Caco-2 (cell line): ENCODE results near the gene CCNL2. TPM values are rescaled to one million over a fixed set of nuclear protein-coding genes. Genes with fewer than 3 reads are reported as not detected.

Experiments
- BruUV-seq: library from RNA; stranded (reverse); fragments of 400-500 nt; replicated peaks from 2 replicates; lab custom pipeline; 2021; lab: Mats Ljungman, UMichigan
- CTCF ChIA-PET: fragments of 300-600 bp; sonication (Branson Sonifier 250); formaldehyde crosslinking; loops from one replicate; lab custom pipeline; 2022; ENCODE audit warnings: antibody characterized with exemption; lab: Charles Lee
- POLR2A ChIA-PET: fragments of 300-600 bp; sonication (Branson Sonifier 250); formaldehyde crosslinking; loops from one replicate; lab custom pipeline; 2022; ENCODE audit warnings: antibody characterized with exemption; lab: Charles Lee
- DNase-seq, 2 experiments: peaks; one replicate each; pipeline versions ENCODE4 v3.0.0 to v3.0.0-alpha.2; 2020 to 2022
- H3K27me3 ChIP-seq: replicated peaks from 2 replicates; pipeline ENCODE4 v1.6.0; 2011; ENCODE audit warnings: low read length; ENCODE audit not compliant: control insufficient read depth, insufficient read depth
- H3K36me3 ChIP-seq: 2 replicates; pipeline ENCODE4 v1.5.1; 2011; ENCODE audit warnings: low read length; ENCODE audit not compliant: control insufficient read depth, insufficient read depth
- H3K4me1 ChIP-seq: fragments of 250-450 bp; sonication (Bioruptor Pico); 2 replicates; pipeline ENCODE4 v1.5.1; 2020; ENCODE audit warnings: mild to moderate bottlenecking
- H3K4me3 ChIP-seq: 2 replicates; pipeline ENCODE4 v1.5.1; 2011; ENCODE audit warnings: low read depth, mild to moderate bottlenecking, control low read depth, low read length
- H3K9me3 ChIP-seq: fragments of 250-450 bp; sonication (Bioruptor Pico); 2 replicates; pipeline ENCODE4 v1.5.1; 2020; ENCODE audit warnings: mild to moderate bottlenecking, moderate library complexity
- H3K27ac Mint-ChIP-seq: one replicate; pipeline ENCODE4 v1.8.0; 2022; ENCODE audit warnings: mixed read lengths; ENCODE audit not compliant: unreplicated experiment
- H3K27me3 Mint-ChIP-seq: one replicate; pipeline ENCODE4 v1.8.0; 2022; ENCODE audit warnings: mixed read lengths; ENCODE audit not compliant: insufficient read depth, unreplicated experiment
- H3K36me3 Mint-ChIP-seq: one replicate; pipeline ENCODE4 v1.8.0; 2022; ENCODE audit warnings: mild to moderate bottlenecking, mixed read lengths; ENCODE audit not compliant: insufficient read depth, unreplicated experiment
- H3K4me1 Mint-ChIP-seq: one replicate; pipeline ENCODE4 v1.8.0; 2022; ENCODE audit warnings: low read depth, mixed read lengths; ENCODE audit not compliant: unreplicated experiment
- H3K4me3 Mint-ChIP-seq: one replicate; pipeline ENCODE4 v1.8.0; 2022; ENCODE audit warnings: mild to moderate bottlenecking, moderate library complexity, mixed read lengths; ENCODE audit not compliant: unreplicated experiment
- H3K9me3 Mint-ChIP-seq: one replicate; pipeline ENCODE4 v1.8.0; 2022; ENCODE audit warnings: mixed read lengths; ENCODE audit not compliant: unreplicated experiment
- CTCF ChIP-seq, 2 experiments: fragments of 200-600 bp in 1 of 2; IDR thresholded peaks; 1 replicate in 1 of 2; 2 replicates in 1 of 2; pipeline versions ENCODE4 v1.5.1 to v1.8.0; 2011 to 2022; ENCODE audit warnings: antibody characterized with exemption in 1 of 2, control low read depth in 1 of 2, inconsistent platforms in 1 of 2, low read depth in 1 of 2, low read length in 1 of 2, mild to moderate bottlenecking in 1 of 2, moderate library complexity in 1 of 2; ENCODE audit not compliant: insufficient read depth in 1 of 2, severe bottlenecking in 1 of 2, unreplicated experiment in 1 of 2
- intact Hi-C: fragments of 100-400 bp; cut with micrococcal nuclease; formaldehyde crosslinking; loops from one replicate; pipeline ENCODE4 v1.10.0; 2022; ENCODE audit not compliant: unreplicated experiment
- total RNA-seq: library from RNA; stranded (reverse); gene quantifications from 2 replicates; pipeline ENCODE4 v1.2.3, GENCODE V29; 2022

Gene CCNL2
- total RNA-seq, 1 experiment from 2014 or later: 147 TPM

DNA sequence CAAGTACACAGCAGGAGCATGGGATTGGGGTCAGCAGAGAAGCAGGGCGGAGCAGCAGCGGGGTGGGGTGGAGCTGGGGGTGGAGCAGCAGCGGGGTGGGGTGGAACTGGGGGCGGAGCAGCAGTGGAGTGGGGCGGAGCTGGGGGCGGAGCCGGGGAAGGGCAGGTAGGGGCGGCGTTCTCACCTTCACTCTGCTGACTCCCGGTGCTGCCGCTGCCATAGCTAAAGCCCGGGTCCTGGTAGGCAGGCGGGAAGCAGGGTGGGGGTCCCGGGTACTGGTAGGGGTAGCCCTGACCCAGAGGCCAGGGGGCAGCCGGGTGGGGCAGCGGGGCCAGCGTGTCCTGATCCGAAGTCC lies 61.4 kb downstream of the CCNL2 start:
- ChIA-PET CTCF (no interaction called here), POLR2A (no interaction called here)
- Histone ChIP-seq H3K4me1 (no peaks in the 10 kb centered on the region), H3K9me3 (no peaks in the 10 kb centered on the region), H3K4me3 (no peak overlapping the region), H3K36me3 (no peaks in the 10 kb centered on the region; the same call in 1 of the 2 replicates), H3K27me3 (no peaks in the 10 kb centered on the region)
- no peak for DNase-seq
- peaks cover 40% of the 10 kb centered on the region for H3K36me3 Mint-ChIP-seq
- no peak for TF ChIP-seq CTCF (IDR thresholded peaks at IDR 0.05; ENCODE audit: insufficient read depth in 1 of 2, low read depth in 1 of 2, low read length in 1 of 2, severe bottlenecking in 1 of 2, unreplicated experiment in 1 of 2)
- no peak overlapping the region for H3K4me3 Mint-ChIP-seq
- H3K9me3 Mint-ChIP-seq: no peaks in the 10 kb centered on the region
- BruUV-seq: no TSS peak
- no peak overlapping the region for H3K27ac Mint-ChIP-seq
- no peaks in the 10 kb centered on the region for H3K27me3 Mint-ChIP-seq
- no peaks in the 10 kb centered on the region for H3K4me1 Mint-ChIP-seq
- intact Hi-C loops: no loop called here

DNA sequence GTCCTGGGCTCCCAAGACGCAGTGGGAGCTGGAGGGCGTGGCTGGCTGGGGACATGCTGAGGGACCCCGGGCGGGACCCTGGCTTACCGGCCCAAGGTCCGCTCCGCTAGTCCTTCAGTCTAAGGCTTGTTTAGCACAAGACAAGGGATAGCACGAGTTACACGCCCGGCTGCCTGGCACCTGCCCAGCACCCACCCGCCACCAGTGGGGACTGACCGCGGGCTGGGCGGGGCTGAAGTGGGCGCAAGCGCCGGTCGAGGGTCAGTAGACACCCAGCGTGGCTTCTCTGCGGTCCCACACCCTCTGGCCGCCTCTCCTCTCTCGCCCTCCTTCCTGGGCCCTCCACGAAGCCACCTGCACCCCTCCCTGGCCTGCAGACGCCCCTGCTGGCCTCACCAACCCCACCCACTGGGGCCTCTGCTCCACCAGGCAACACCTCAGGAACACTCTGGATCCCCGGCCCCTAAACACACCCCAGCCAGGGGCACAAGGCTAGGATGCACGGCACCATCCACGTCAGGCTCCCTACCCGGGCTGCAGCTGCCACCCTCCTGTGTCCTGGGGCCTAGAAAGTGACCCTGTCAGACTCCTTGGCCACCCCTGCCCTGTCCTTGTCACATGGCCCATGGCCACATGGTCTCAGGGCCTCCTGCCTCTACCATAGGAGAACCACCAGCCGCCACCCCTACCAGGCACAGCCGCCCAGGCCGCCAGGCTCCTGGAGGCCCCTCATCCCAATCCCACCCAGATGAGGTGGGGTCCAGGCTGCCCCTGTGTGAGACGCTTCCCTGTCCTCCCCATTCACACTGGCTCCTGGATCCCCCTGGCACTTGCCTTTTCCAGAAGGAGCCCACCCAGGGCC lies 62.0 kb downstream of the CCNL2 start:
- CTCF ChIA-PET: no interaction called here
- H3K9me3 ChIP-seq: no peaks in the 10 kb centered on the region
- peaks cover 43% of the 10 kb centered on the region for H3K36me3 Mint-ChIP-seq
- H3K4me3 Mint-ChIP-seq: no peak overlapping the region
- no peak overlapping the region for H3K27ac Mint-ChIP-seq
- H3K4me1 ChIP-seq: no peaks in the 10 kb centered on the region
- POLR2A ChIA-PET: no interaction called here
- H3K27me3 Mint-ChIP-seq: no peaks in the 10 kb centered on the region
- no peaks in the 10 kb centered on the region; the same call in 1 of the 2 replicates for H3K36me3 ChIP-seq
- H3K4me1 Mint-ChIP-seq: no peaks in the 10 kb centered on the region
- no peak for DNase-seq
- H3K27me3 ChIP-seq: no peaks in the 10 kb centered on the region
- H3K9me3 Mint-ChIP-seq: no peaks in the 10 kb centered on the region
- no peak for TF ChIP-seq CTCF (IDR thresholded peaks at IDR 0.05; ENCODE audit: insufficient read depth in 1 of 2, low read depth in 1 of 2, low read length in 1 of 2, severe bottlenecking in 1 of 2, unreplicated experiment in 1 of 2)
- no peak overlapping the region for H3K4me3 ChIP-seq
- BruUV-seq: no TSS peak
- intact Hi-C loops: no loop called here

- intact Hi-C loops: no loop called here
- no peaks in the 10 kb centered on the region for H3K27me3 ChIP-seq
- H3K27me3 Mint-ChIP-seq: no peaks in the 10 kb centered on the region
- no peak for TF ChIP-seq CTCF (IDR thresholded peaks at IDR 0.05; ENCODE audit: insufficient read depth in 1 of 2, low read depth in 1 of 2, low read length in 1 of 2, severe bottlenecking in 1 of 2, unreplicated experiment in 1 of 2)
- no peaks in the 10 kb centered on the region for H3K4me1 Mint-ChIP-seq
- H3K9me3 ChIP-seq: no peaks in the 10 kb centered on the region
- no peaks in the 10 kb centered on the region for H3K4me1 ChIP-seq
- no peak overlapping the region for H3K4me3 Mint-ChIP-seq
- peaks cover 49% of the 10 kb centered on the region for H3K36me3 Mint-ChIP-seq
- DNase-seq: no peak
- CTCF ChIA-PET: no interaction called here
- POLR2A ChIA-PET: no interaction called here
- no peak overlapping the region for H3K4me3 ChIP-seq
- no peak overlapping the region for H3K27ac Mint-ChIP-seq
- no peaks in the 10 kb centered on the region for H3K9me3 Mint-ChIP-seq
- BruUV-seq: no TSS peak
- no peaks in the 10 kb centered on the region; the same call in 1 of the 2 replicates for H3K36me3 ChIP-seq
These were observed 62.7 kb downstream of the CCNL2 start for GRCh38 chr1:1336446-1336845.
